Measurements from ENCODE around the gene TRPM7.

GRCh38 chr15:50687302-50687902 is 805 bp upstream of the TRPM7 start:
- TF ChIP-seq CTCF (IDR thresholded peaks at IDR 0.05): no peak
- no peak for TF ChIP-seq POLR2A (IDR thresholded peaks at IDR 0.05)
